Measurements from ENCODE around the gene NDUFB10.
"Not testable (repeated sequence)": the region's sequence is repeated elsewhere in the genome, so short reads cannot be mapped to it uniquely, and the experiment has no call there.

The NDUFB10 gene

GRCh38 chr16:1926271-1926670 is 33.1 kb upstream of the NDUFB10 start:
- no peak for DNase-seq

DNA sequence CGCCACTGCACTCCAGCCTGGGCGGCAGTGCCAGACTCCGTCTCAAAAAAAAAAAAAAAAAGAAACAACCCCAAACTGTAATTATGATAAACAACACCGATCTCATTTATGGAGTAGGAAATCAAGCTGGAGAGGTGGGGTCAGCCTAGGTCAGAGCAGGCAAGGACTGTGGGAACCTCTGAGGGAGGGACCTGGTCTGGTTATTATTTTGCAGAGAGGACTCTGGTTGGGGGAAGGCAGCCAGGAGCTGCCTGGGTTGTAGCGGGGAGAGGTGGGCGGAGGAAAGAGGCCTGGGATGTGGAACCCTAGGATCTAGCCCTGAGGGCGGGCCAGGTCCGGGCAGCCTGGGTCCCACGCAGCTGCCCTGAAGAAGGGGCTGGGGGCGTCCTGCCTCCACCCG is 30.2 kb upstream of the NDUFB10 start:
- no peak for DNase-seq

DNA sequence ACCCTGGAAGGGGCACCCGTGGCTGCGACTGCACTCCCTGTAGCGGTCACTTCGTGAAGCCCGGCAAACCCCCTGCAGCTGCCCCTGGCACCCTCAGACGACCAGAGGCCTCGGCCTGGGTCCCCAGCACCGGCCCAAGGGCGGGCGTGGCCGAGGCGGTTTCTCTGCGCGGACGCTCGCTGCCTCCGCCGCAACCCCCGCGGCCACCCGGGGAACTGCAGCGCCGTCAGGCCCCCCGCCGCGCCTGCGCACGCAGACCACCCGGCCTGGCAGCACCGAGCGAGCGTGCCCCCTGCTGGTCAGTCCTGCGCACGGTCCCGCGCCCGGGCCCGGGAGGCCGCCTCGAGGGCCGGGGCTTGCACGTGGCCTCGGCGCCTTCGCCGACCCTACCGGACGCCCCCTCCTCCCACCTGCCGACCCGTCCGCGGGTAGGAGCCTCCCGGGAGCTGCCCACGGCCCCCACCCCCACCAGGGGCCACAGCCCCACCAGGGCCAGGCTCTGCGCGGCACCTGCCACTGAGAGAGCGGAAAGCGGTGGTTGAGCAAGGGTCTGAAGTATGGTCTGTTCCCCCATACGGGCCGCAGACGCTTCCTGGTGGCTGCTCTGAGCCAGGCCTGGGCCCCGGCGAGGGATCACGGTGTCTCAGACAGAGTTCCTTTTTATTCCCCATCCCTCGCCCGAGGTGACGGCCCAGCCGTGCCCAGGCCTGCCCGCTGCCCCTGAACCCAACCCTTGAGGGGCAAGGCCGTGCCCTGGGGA is 29.6 kb upstream of the NDUFB10 start:
- peak; percentile 43 to 82 for DNase-seq

GRCh38 chr16:1930338-1930720 is 29.0 kb upstream of the NDUFB10 start:
- DNase-seq, result no peak

GRCh38 chr16:1932050-1933028 is 27.0 kb upstream of the NDUFB10 start:
- DNase-seq, result peak in 1 of 2 experiments; percentile 27

DNA sequence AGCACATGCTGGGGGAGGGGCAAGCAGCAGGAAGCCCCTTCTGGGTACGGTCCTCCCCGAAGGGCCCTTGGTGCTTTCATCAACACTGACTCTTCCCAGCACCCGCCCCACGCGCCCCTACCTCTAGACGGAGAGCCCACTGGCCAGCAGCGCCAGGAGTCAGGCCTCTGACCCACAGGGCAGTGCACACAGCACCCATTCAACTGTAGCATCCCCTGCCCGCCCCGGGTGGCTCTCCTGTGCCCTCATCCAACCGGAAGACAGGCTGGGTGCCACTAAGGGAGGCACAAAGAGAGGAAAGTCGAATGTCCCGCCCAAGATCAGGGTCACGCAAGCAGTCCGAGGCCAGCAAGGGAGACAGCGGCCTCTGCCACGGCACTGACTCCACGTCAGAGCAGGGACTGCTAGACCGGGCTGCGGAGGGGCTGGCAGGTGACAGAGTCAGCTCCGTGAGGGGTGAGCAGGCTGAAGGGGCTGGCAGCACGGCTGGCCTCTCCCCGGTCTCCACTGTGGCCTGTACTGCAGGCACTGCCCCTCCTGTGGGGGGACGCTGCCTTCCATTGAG is 26.2 kb upstream of the NDUFB10 start:
- no peak for DNase-seq

- no peak for DNase-seq
Observed at GRCh38 chr16:1936945-1937479, 22.3 kb upstream of the NDUFB10 start.

- DNase-seq, result no peak
Observed at GRCh38 chr16:1938316-1938715, 21.0 kb upstream of the NDUFB10 start.

GRCh38 chr16:1938910-1939309 is 20.4 kb upstream of the NDUFB10 start:
- no peak for DNase-seq

DNA sequence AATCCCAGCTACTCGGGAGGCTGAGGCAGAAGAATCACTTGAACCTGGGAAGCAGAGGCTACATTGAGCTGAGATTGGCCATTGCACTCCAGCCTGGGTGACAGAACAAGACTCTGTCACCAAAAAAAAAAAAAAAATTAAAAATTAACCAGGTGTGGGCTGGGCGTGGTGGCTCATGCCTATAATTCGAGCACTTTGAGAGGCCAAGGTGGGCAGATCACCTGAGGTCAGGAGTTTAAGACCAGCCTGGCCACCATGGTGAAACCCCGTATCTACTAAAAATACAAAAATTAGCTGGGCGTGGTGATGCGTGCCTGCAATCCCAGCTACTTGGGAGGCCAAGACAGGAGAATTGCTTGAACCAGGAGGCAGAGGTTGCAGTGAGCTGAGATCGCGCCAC is 19.5 kb upstream of the NDUFB10 start:
- DNase-seq, result not testable (repeated sequence)

DNA sequence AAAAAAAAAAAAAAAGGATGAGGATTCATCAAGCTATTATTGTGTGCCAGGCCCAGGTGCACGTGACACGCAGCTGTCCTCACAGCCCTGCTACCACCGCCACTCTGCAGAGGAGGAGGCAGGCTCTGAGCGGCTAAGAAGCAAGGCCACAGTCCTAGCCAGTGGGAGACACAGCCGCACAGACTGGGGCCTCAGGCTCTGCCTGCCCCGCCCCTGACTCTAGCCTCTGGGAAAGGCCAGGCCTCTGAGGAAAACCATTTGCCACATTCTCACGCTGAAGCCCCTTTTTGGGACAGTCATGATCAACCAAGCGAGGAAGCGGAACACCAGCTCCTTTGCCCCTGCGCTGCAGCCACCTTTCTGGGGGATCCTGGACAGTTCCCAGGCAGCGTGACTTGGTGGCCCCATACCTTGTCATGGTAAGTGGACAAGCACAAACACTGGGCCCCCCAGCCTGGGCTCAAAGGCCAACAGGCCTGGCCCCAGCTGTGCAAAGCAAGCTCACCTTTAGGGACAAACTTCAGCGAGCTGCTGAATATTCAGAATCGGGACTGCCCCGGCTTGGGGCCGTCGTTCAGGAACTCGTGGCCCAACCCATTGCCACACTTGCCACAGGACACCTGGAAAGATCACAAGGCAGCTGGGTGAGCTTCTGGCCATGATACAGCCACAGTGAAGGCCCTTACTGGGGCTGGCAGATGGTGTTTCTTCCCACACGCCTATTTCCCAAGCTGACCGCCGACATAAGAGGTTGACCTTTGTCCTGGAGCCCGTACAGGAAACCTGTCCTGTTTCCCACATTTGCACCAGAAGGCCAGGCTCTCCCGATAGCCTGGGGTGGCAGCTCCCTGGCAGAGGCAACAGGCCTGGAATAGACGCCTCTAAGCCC is 18.8 kb upstream of the NDUFB10 start:
- DNase-seq, result no peak

- no peak for DNase-seq
Observed at GRCh38 chr16:1941162-1942046, 17.9 kb upstream of the NDUFB10 start.

- no peak for DNase-seq
Observed at GRCh38 chr16:1942047-1942809, 17.1 kb upstream of the NDUFB10 start.

GRCh38 chr16:1942810-1943726 is 16.3 kb upstream of the NDUFB10 start, which contains the start of gene MSRB1:
Gene MSRB1, minus strand, starts transcription at chr16:1943199. Its CDS starts 43 bp downstream, at chr16:1943156.
- DNase-seq, result peak; percentile 99 to 100

GRCh38 chr16:1944612-1945199 is 14.6 kb upstream of the NDUFB10 start:
- DNase-seq, result no peak

DNA sequence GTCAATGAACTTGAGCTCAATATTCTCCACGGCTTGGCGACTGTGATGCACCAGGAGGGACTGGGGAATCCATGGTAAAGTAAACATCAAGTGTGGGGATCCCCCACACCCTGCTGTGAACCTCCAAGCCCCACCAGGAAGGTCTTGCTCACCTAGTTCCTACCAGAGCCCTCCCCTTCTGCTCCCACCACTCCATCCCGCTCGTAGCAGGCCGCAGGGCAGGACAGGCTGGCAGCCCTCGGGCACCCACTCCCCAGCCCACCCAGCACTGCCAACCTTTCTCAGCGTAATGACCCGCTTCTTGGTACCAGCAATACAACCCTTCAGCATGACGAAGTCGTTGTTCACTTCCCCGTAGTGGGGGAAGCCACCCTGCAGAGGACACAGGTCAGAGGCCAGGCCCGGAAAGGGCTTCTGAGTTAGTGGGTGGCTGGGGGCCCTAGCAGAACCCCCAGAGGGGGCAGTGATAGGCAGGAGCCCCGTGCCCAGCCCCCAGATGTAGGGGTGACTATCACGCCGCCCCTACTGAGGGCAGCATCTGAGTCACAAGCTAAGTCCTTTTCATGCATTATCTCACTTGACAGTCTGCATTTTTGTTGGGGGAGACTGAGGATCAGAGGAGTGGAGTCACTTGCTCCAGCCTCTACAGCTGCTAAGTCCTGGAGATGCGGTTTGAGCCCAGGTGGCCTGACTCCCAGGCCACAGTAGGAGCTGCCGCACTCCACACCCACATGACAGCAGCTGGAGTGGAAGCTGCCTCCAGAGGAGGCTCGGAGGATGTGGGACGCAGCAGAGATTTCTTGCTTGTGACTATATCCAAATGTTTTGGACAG is 13.6 kb upstream of the NDUFB10 start:
- no peak for DNase-seq

- no peak for DNase-seq
Observed at GRCh38 chr16:1946495-1947368, 12.6 kb upstream of the NDUFB10 start.

All from NCI-H524 (cell line).